GM12878 (cell line): ENCODE results near the gene KRT75. TPM values are rescaled to one million over a fixed set of nuclear protein-coding genes. Genes with fewer than 3 reads are reported as not detected.

ENCODE experiments used
- ATAC-seq: fragments of 200-7000 bp; cut with Tn5 transposase; 3 replicates; pipeline ENCODE4 v1.9.1; 2020; ENCODE audit warnings: mild to moderate bottlenecking, moderate library complexity
- BruUV-seq: library from RNA; stranded (reverse); fragments of 400-500 nt; replicated peaks from 2 replicates; lab custom pipeline; 2021; lab: Mats Ljungman, UMichigan
- CTCF ChIA-PET: fragments of 300-600 bp; sonication (Branson Sonifier 250); formaldehyde crosslinking; extraction: SDS; loops from one replicate; lab custom pipeline; 2021; ENCODE audit warnings: inconsistent platforms; lab: Yijun Ruan, JAX
- POLR2A ChIA-PET: fragments of 350-600 bp; formaldehyde crosslinking; extraction: SDS; loops from one replicate; lab custom pipeline; 2021; ENCODE audit warnings: inconsistent platforms; lab: Charles Lee
- RAD21 ChIA-PET: fragments of 300-600 bp; sonication (Branson Sonifier 250); formaldehyde crosslinking; loops from one replicate; lab custom pipeline; 2023; ENCODE audit warnings: antibody characterized with exemption; ENCODE audit not compliant: unreplicated experiment; lab: Charles Lee
- SMC1A ChIA-PET: fragments of 300-600 bp; sonication (Branson Sonifier 250); formaldehyde crosslinking; loops from one replicate; lab custom pipeline; 2023; ENCODE audit not compliant: unreplicated experiment, uncharacterized antibody; lab: Charles Lee
- DNase-seq: peaks from one replicate; pipeline ENCODE4 v3.0.0-alpha.2; 2011; ENCODE audit warnings: low read depth, low spot score
- FAIRE-seq: peaks from 3 replicates; lab custom pipeline; 2011; peaks lifted over from hg19 to GRCh38; lab: Jason Lieb, UNC
- H2AFZ ChIP-seq: 2 replicates; pipeline ENCODE4 v1.6.0; 2011; ENCODE audit warnings: low read depth, low read length, control low read depth; ENCODE audit not compliant: control insufficient read depth
- H3K27ac ChIP-seq: 2 replicates; pipeline ENCODE4 v1.5.1; 2011; ENCODE audit warnings: control low read depth; ENCODE audit not compliant: control insufficient read depth, insufficient read depth
- H3K27me3 ChIP-seq, 2 experiments: replicated peaks in 1 of 2; 2 replicates each; pipeline versions ENCODE4 v1.6.0 to v1.6.1; 2011; ENCODE audit warnings: low read length in 1 of 2; ENCODE audit not compliant: control insufficient read depth in 2 of 2, insufficient read depth in 2 of 2
- H3K36me3 ChIP-seq, 2 experiments: 2 replicates each; pipeline ENCODE4 v1.5.1; 2011; ENCODE audit warnings: low read length in 1 of 2; ENCODE audit not compliant: control insufficient read depth in 2 of 2, insufficient read depth in 2 of 2
- H3K4me1 ChIP-seq: 2 replicates; pipeline ENCODE4 v1.6.1; 2011; ENCODE audit warnings: mild to moderate bottlenecking, low read length, moderate library complexity, mixed read lengths; ENCODE audit not compliant: control insufficient read depth, insufficient read depth
- H3K4me2 ChIP-seq: 2 replicates; pipeline ENCODE4 v1.6.0; 2011; ENCODE audit warnings: control low read depth; ENCODE audit not compliant: control insufficient read depth, insufficient read depth
- H3K4me3 ChIP-seq: fragments of 200-600 bp; sonication (generic); 2 replicates; pipeline ENCODE4 v1.5.1; 2016
- H3K79me2 ChIP-seq: 2 replicates; pipeline ENCODE4 v1.6.0; 2011; ENCODE audit warnings: low read length; ENCODE audit not compliant: control insufficient read depth, insufficient read depth
- H3K9ac ChIP-seq: 2 replicates; pipeline ENCODE4 v1.8.0; 2011; ENCODE audit warnings: low read length, control low read depth, mixed read lengths; ENCODE audit not compliant: control insufficient read depth, insufficient read depth
- H3K9me3 ChIP-seq: replicated peaks from 3 replicates; pipeline ENCODE4 v1.5.1; 2011; ENCODE audit warnings: mild to moderate bottlenecking, low read length; ENCODE audit not compliant: control insufficient read depth, insufficient read depth
- H4K20me1 ChIP-seq: 2 replicates; pipeline ENCODE4 v1.6.0; 2011; ENCODE audit not compliant: control insufficient read depth, insufficient read depth
- ATF7 ChIP-seq: fragments of 450-650 bp; IDR thresholded peaks from 2 replicates; pipeline ENCODE4 v1.6.1; 2016; ENCODE audit warnings: low read depth, mild to moderate bottlenecking
- BACH1 ChIP-seq: fragments of 450-650 bp; IDR thresholded peaks from 2 replicates; pipeline ENCODE4 v1.6.1; 2017; ENCODE audit warnings: mild to moderate bottlenecking, borderline replicate concordance
- BCLAF1 ChIP-seq: fragments of 450-650 bp; IDR thresholded peaks from 2 replicates; pipeline ENCODE4 v1.6.1; 2017; ENCODE audit warnings: antibody characterized with exemption, mild to moderate bottlenecking, moderate library complexity
- CBX3 ChIP-seq: fragments of 200-600 bp; sonication (generic); IDR thresholded peaks from 2 replicates; pipeline ENCODE4 v1.6.1; 2016; ENCODE audit warnings: low read depth, borderline replicate concordance
- CEBPB ChIP-seq, 2 experiments: fragments of 150-350 bp in 1 of 2; IDR thresholded peaks; 2 replicates each; pipeline ENCODE4 v1.6.1; 2012 to 2014; ENCODE audit warnings: low read depth in 2 of 2, low read length in 2 of 2, borderline replicate concordance in 1 of 2, inconsistent platforms in 1 of 2
- CHD4 ChIP-seq: fragments of 200-600 bp; sonication (generic); IDR thresholded peaks from 2 replicates; pipeline ENCODE4 v1.6.1; 2016; ENCODE audit warnings: mild to moderate bottlenecking
- EP300 ChIP-seq, 2 experiments: fragments of 150-350 bp in 1 of 2; IDR thresholded peaks; 2 replicates each; pipeline ENCODE4 v1.6.1; 2011 to 2012; ENCODE audit warnings: low read depth in 2 of 2, low read length in 2 of 2, borderline replicate concordance in 1 of 2, improper control_type of control experiment in 1 of 2, inconsistent platforms in 1 of 2; ENCODE audit not compliant: control insufficient read depth in 1 of 2
- JUND ChIP-seq: IDR thresholded peaks from 2 replicates; pipeline ENCODE4 v1.6.1; 2012; ENCODE audit warnings: low read depth, mild to moderate bottlenecking, low read length, improper control_type of control experiment, moderate library complexity
- KDM1A ChIP-seq: fragments of 200-600 bp; sonication (generic); IDR thresholded peaks from 2 replicates; pipeline ENCODE4 v1.6.1; 2016; ENCODE audit warnings: borderline replicate concordance
- MXI1 ChIP-seq: fragments of 150-350 bp; IDR thresholded peaks from 2 replicates; pipeline ENCODE4 v1.6.1; 2011; ENCODE audit warnings: low read depth, mild to moderate bottlenecking, inconsistent platforms, low read length, improper control_type of control experiment
- NFYB ChIP-seq: IDR thresholded peaks from 2 replicates; pipeline ENCODE4 v1.6.1; 2011; ENCODE audit warnings: low read depth, mild to moderate bottlenecking, low read length, improper control_type of control experiment, moderate library complexity; ENCODE audit not compliant: insufficient read depth
- PAX8 ChIP-seq: fragments of 450-650 bp; IDR thresholded peaks from 2 replicates; pipeline ENCODE4 v1.6.1; 2017; ENCODE audit warnings: mild to moderate bottlenecking, moderate library complexity
- RELA ChIP-seq: fragments of 450-650 bp; IDR thresholded peaks from 2 replicates; pipeline ENCODE4 v1.8.0; 2014; ENCODE audit warnings: borderline replicate concordance; ENCODE audit not compliant: partially characterized antibody
- SP1 ChIP-seq: IDR thresholded peaks from one replicate; pipeline ENCODE4 v1.6.1; 2011; ENCODE audit warnings: low read depth, low read length
- SREBF1 ChIP-seq: IDR thresholded peaks from 2 replicates; pipeline ENCODE4 v1.6.1; 2012; ENCODE audit warnings: mild to moderate bottlenecking, low read length
- SRF ChIP-seq, 2 experiments: IDR thresholded peaks; 2 replicates each; pipeline ENCODE4 v1.6.1; 2011; ENCODE audit warnings: low read depth in 2 of 2, low read length in 2 of 2, mild to moderate bottlenecking in 1 of 2, moderate library complexity in 1 of 2
- whole genome bisulfite sequencing: methylation state at CpG from one replicate; pipeline ENCODE4 v1.1.6; 2016; ENCODE audit warnings: low lambda C conversion rate; ENCODE audit not compliant: insufficient replicate concordance, insufficient coverage; ENCODE audit errors: missing lambda C conversion rate; 5-methylcytosine and 5-hydroxymethylcytosine counted together
- in situ Hi-C: fragments of 300-500 bp; cut with MboI; formaldehyde crosslinking; loops from 9 replicates; pipeline ENCODE4 v1.14.3; 2018; ENCODE audit warnings: mixed read lengths
- intact Hi-C: fragments of 100-400 bp; cut with micrococcal nuclease; formaldehyde crosslinking; loops from one replicate; pipeline ENCODE4 v1.14.2; 2022; ENCODE audit not compliant: unreplicated experiment
- polyA plus RNA-seq, 11 experiments: library from polyadenylated mRNA; depleted of rRNA in 4 of 11; unstranded in 6 of 11; stranded (reverse) in 5 of 11; fragments of >200 nt; fragmentation: Nextera tagmentation in 4 of 11; fragmentation: Illumina TruSeq in 1 of 11; extraction: Ambion mirVana in 4 of 11; extraction: Trizol in 1 of 11; gene quantifications; 1 replicate in 1 of 11; 2 replicates in 10 of 11; pipeline versions ENCODE4 v1.2.1 to v1.2.3, GENCODE V29; 2011 to 2016; ENCODE audit warnings: inconsistent platforms in 2 of 11, missing spikeins in 2 of 11, low read depth in 1 of 11
- total RNA-seq, 4 experiments: library from RNA; depleted of rRNA in 3 of 4; stranded (reverse); fragments of >200 nt in 3 of 4; fragmentation: Illumina TruSeq in 1 of 4; extraction: Trizol in 1 of 4; gene quantifications; 2 replicates each; pipeline versions ENCODE4 v1.2.1 to v1.2.3, GENCODE V29; 2013 to 2021
- TF ChIP-seq, protein P1 (sequence below), 3 experiments: IDR thresholded peaks in 2 of 3; conservative IDR thresholded peaks in 1 of 3; 2 replicates each; pipeline ENCODE4 v1.5.1; 2011; ENCODE audit warnings: low read depth in 3 of 3, low read length in 3 of 3, mild to moderate bottlenecking in 3 of 3, control low read depth in 2 of 3, moderate library complexity in 2 of 3, inconsistent platforms in 1 of 3, mixed read lengths in 1 of 3; ENCODE audit not compliant: control insufficient read depth in 2 of 3, insufficient read depth in 1 of 3; ENCODE audit errors: extremely low read depth in 1 of 3

Gene KRT75
- total and polyA plus RNA-seq, 10 of the 15 experiments (the other 5 are each of a cell fraction or from before 2014, with no cell fraction given), result not detected

GRCh38 chr12:52413782-52414345, 20.3 kb downstream of the KRT75 start:
- POLR2A ChIA-PET, result no interaction called here
- SMC1A ChIA-PET, result interaction anchor here (1.0 kb wide), 1 partner anchor 14 kb away, joined by 4 read pairs; no protein-coding TSS in a partner anchor
- no peaks in the 10 kb centered on the region; a peak in 1 of 4 replicates for H3K27me3 ChIP-seq
- H4K20me1 ChIP-seq, result no peaks in the 10 kb centered on the region
- 22% methylated on average over 8 of the region's 8 CpGs for WGBS
- H2AFZ ChIP-seq, result no peak overlapping the region
- ATAC-seq (no peak), FAIRE-seq (no peak), DNase-seq (no peak)
- no peaks in the 10 kb centered on the region for H3K79me2 ChIP-seq
- RAD21 ChIA-PET, result no interaction called here
- H3K9ac ChIP-seq, result no peak overlapping the region
- H3K4me1 ChIP-seq, result no peaks in the 10 kb centered on the region
- no peaks in the 10 kb centered on the region for H3K36me3 ChIP-seq
- intact Hi-C loops, result no loop called here
- TF ChIP-seq KDM1A (no peak), NFYB (no peak), PAX8 (no peak), EP300 (IDR thresholded peaks at IDR 0.05; ENCODE audit: borderline replicate concordance in 1 of 2, control insufficient read depth in 1 of 2, low read depth in 2 of 2, low read length in 2 of 2) (no peak), SRF (IDR thresholded peaks at IDR 0.05; ENCODE audit: low read depth in 2 of 2, low read length in 2 of 2) (no peak), CBX3 (no peak), BCLAF1 (no peak), SREBF1 (no peak), ATF7 (no peak), RELA (no peak), SP1 (no peak), MXI1 (no peak), JUND (no peak), BACH1 (no peak), CHD4 (no peak), CEBPB (IDR thresholded peaks at IDR 0.05; ENCODE audit: borderline replicate concordance in 1 of 2, low read depth in 2 of 2, low read length in 2 of 2) (no peak)
- TF ChIP-seq, protein P1, sequence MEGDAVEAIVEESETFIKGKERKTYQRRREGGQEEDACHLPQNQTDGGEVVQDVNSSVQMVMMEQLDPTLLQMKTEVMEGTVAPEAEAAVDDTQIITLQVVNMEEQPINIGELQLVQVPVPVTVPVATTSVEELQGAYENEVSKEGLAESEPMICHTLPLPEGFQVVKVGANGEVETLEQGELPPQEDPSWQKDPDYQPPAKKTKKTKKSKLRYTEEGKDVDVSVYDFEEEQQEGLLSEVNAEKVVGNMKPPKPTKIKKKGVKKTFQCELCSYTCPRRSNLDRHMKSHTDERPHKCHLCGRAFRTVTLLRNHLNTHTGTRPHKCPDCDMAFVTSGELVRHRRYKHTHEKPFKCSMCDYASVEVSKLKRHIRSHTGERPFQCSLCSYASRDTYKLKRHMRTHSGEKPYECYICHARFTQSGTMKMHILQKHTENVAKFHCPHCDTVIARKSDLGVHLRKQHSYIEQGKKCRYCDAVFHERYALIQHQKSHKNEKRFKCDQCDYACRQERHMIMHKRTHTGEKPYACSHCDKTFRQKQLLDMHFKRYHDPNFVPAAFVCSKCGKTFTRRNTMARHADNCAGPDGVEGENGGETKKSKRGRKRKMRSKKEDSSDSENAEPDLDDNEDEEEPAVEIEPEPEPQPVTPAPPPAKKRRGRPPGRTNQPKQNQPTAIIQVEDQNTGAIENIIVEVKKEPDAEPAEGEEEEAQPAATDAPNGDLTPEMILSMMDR (IDR thresholded peaks at IDR 0.05 in 2 of 3, conservative IDR thresholded peaks at IDR 0.05 in 1 of 3; ENCODE audit: control insufficient read depth in 2 of 3, extremely low read depth in 1 of 3, insufficient read depth in 1 of 3, low read depth in 3 of 3, low read length in 3 of 3), result no peak
- in situ Hi-C loops, result no loop called here
- CTCF ChIA-PET, result interaction anchor here (1.1 kb wide), 1 partner anchor 33 kb away, joined by 3 read pairs; no protein-coding TSS in a partner anchor
- H3K4me2 ChIP-seq, result no peak overlapping the region
- no peak overlapping the region for H3K27ac ChIP-seq
- no peaks in the 10 kb centered on the region for H3K9me3 ChIP-seq
- no peak overlapping the region for H3K4me3 ChIP-seq
- no TSS peak for BruUV-seq
